Measurements from ENCODE around the gene SFTPB. TPM values are rescaled to one million over a fixed set of nuclear protein-coding genes. Genes with fewer than 3 reads are reported as not detected.

The SFTPB gene
- total RNA-seq, 4 donors from 2014 or later: 0.25 TPM; not detected in 3

DNA sequence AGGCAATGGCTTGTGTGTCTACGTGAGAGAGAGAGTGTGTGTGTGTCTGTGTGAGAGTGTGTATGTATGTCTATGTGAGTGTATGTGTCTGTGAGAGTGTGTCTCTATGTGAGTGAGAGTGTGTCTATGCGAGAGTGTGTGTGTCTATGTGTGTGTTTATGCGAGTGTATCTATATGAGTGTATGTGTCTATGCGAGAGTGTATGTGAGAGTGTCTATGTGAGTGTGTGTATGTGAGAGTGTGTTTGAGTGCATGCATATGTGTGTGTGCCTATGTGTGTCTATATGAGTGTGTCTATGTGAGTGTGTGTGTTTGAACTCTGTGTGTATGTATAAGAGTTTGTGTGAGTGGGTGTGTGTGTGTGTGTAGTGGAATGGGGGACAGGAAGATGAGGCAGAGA lies 16.4 kb upstream of the SFTPB start:
- no peak for ATAC-seq (ENCODE audit: low FRiP score)
- TF ChIP-seq, protein P1, sequence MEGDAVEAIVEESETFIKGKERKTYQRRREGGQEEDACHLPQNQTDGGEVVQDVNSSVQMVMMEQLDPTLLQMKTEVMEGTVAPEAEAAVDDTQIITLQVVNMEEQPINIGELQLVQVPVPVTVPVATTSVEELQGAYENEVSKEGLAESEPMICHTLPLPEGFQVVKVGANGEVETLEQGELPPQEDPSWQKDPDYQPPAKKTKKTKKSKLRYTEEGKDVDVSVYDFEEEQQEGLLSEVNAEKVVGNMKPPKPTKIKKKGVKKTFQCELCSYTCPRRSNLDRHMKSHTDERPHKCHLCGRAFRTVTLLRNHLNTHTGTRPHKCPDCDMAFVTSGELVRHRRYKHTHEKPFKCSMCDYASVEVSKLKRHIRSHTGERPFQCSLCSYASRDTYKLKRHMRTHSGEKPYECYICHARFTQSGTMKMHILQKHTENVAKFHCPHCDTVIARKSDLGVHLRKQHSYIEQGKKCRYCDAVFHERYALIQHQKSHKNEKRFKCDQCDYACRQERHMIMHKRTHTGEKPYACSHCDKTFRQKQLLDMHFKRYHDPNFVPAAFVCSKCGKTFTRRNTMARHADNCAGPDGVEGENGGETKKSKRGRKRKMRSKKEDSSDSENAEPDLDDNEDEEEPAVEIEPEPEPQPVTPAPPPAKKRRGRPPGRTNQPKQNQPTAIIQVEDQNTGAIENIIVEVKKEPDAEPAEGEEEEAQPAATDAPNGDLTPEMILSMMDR (IDR thresholded peaks at IDR 0.05): no peak
- no peak for DNase-seq (ENCODE audit: low spot score)

DNA sequence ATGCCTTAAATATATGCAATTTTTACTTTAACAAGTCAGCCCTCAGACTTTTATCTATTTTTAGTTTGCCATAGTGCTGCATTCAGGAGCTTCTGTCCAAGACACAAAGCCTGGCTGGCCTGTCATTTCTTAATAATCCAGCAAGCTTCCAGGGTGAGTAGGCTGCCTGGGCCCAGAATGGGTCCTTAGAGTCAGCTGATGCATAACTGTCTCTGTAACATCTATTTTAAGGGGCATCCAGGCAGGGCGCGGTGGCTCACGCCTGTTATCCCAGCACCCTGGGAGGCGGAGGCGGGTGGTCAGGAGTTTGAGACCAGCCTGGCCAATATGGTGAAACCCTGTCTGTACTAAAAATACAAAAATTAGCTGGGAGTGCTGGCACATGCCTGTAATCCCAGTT lies 14.4 kb upstream of the SFTPB start:
- DNase-seq (ENCODE audit: low spot score): no peak
- ATAC-seq (ENCODE audit: low FRiP score): no peak
- TF ChIP-seq, protein P1 (IDR thresholded peaks at IDR 0.05): no peak

DNA sequence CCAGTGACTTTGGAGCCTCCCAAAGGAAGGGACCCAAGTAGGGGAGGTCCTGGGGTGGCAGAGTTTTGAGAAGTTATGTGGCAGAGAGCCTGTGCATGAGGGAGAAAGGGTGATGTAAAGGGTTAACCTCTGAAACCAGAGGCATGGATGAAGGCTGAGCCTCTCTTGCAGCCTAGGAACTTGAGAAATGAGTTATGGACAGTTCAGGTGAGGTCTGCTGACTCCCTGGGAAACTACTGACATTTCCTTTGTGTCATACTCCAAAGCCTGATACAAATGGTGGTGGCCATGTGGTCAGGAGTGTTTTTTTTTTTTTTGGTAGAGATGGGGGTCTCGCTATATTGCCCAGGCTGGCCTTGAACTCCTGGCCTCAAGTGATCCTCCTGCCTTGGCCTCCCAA lies 13.8 kb upstream of the SFTPB start:
- DNase-seq (ENCODE audit: low spot score) (no peak), ATAC-seq (ENCODE audit: low FRiP score) (no peak)
- TF ChIP-seq, protein P1 (IDR thresholded peaks at IDR 0.05): no peak

DNA sequence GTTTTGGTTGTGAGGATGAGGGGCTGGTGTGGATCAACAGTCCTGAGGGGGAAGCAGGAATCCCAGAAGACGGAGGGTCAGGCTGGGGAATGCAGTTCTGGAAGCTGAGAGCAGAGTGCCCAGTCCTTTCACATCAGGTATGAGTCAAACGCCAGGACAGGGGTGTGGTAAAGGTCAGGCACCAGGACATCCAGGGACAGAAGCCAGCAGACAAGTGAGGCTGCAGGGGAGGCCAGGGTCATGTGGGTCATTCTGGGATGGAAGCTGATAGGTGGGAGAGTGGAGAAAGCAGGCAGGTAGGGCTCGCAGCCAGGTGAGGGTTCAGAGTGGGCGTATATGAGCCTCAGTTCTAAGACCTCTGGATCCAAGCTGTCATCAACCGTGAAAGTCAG lies 13.4 kb upstream of the SFTPB start:
- ATAC-seq (ENCODE audit: low FRiP score) (peak; percentile 35), DNase-seq (ENCODE audit: low spot score) (no peak)
- TF ChIP-seq, protein P1 (IDR thresholded peaks at IDR 0.05): no peak

DNA sequence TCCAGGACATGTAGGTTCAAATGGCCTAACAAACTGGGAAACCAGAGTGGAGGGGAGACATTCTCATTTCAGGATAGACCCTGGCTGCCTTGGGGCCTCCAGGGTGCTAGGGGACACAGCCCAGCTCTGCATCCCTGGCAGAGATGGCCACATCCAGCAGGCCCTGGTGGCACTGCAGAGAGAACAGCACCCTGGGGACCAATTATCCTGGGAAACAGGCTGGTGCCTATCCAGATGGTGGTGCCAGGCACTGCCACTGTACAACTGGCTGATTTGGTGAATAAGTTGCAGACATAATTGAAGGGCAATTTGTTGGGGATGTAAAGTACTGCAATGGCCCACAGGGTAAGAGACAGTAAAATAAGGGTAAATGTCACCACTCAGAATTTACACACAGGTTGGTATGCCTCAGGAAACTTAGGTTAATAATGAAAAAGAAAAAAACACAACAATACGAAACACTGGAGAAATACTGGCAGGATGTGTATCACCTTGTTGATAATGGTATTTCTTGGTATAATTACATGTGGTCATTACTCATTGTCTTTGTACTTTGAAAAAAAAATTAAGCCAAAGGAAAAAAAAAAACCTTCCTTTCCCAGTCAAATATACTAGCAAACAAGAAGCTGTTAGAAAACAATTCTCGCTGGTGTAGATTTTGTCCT lies 12.8 kb upstream of the SFTPB start:
- no peak for DNase-seq (ENCODE audit: low spot score)
- ATAC-seq (ENCODE audit: low FRiP score): no peak
- TF ChIP-seq, protein P1 (IDR thresholded peaks at IDR 0.05): no peak

- peak; percentile 94 for ATAC-seq (ENCODE audit: low FRiP score)
- TF ChIP-seq, protein P1 (IDR thresholded peaks at IDR 0.05): peak in 2 of 3 donors; percentile 76 to 89
- peak; percentile 94 for DNase-seq (ENCODE audit: low spot score)
Measured at GRCh38 chr2:85678794-85679672, 11.0 kb upstream of the SFTPB start.

Data from omental fat pad (tissue), 4 donors.